ENCODE measurements around the gene ITGAX.

The ITGAX gene

DNA sequence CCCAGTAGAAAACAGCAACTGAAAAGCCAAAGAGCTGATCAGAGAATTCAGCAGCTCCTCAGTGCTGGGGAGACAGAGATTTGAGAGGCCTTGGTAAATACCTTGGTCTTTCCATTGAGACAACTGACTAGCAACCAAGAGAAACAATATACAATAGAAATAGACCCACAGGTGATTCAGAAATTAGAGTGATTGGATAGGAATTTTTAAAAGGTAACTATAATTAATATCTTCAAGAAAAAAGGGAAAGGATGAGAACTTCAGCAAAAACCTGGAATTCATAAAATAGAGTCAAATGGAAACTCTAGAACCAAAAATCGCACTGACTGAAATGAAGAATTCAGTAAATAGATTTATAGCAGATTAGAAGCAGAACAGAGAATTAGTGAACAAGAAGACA lies 32.5 kb upstream of the ITGAX start:
- H3K9ac ChIP-seq (ENCODE audit: low read depth, low read length, poor library complexity, severe bottlenecking): no peak overlapping the region
- no peak overlapping the region for H2AFZ ChIP-seq (ENCODE audit: low read length)
- no peaks in the 10 kb centered on the region for H3K36me3 ChIP-seq (ENCODE audit: insufficient read depth, low read length)
- H3K4me2 ChIP-seq (ENCODE audit: low read depth, low read length, poor library complexity, severe bottlenecking): no peak overlapping the region
- H3K27me3 ChIP-seq (ENCODE audit: insufficient read depth, low read length, poor library complexity, severe bottlenecking): no peaks in the 10 kb centered on the region
- peaks cover 15% of the 10 kb centered on the region; the same call in 1 of the 2 replicates for H3K9me3 ChIP-seq (ENCODE audit: insufficient read depth, low read depth, low read length)
- H3K4me1 ChIP-seq (ENCODE audit: insufficient read depth, low read length, poor library complexity, severe bottlenecking): peaks cover under 1% of the 10 kb centered on the region
- no peaks in the 10 kb centered on the region for H3K79me2 ChIP-seq (ENCODE audit: insufficient read depth, low read length)
- TF ChIP-seq, protein P1, sequence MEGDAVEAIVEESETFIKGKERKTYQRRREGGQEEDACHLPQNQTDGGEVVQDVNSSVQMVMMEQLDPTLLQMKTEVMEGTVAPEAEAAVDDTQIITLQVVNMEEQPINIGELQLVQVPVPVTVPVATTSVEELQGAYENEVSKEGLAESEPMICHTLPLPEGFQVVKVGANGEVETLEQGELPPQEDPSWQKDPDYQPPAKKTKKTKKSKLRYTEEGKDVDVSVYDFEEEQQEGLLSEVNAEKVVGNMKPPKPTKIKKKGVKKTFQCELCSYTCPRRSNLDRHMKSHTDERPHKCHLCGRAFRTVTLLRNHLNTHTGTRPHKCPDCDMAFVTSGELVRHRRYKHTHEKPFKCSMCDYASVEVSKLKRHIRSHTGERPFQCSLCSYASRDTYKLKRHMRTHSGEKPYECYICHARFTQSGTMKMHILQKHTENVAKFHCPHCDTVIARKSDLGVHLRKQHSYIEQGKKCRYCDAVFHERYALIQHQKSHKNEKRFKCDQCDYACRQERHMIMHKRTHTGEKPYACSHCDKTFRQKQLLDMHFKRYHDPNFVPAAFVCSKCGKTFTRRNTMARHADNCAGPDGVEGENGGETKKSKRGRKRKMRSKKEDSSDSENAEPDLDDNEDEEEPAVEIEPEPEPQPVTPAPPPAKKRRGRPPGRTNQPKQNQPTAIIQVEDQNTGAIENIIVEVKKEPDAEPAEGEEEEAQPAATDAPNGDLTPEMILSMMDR (conservative IDR thresholded peaks at IDR 0.05; ENCODE audit: low read length): no peak
- no peak for TF ChIP-seq EZH2phosphoT487 (IDR thresholded peaks at IDR 0.05; ENCODE audit: borderline replicate concordance)
- no peaks in the 10 kb centered on the region for H3K9me2 ChIP-seq (replicated peaks; ENCODE audit: low read depth, low read length)
- no peak overlapping the region for H3K4me3 ChIP-seq (ENCODE audit: low read length, poor library complexity, severe bottlenecking)
- no peaks in the 10 kb centered on the region for H3F3A ChIP-seq (ENCODE audit: low read depth)
- no peaks in the 10 kb centered on the region for H4K20me1 ChIP-seq (ENCODE audit: insufficient read depth, low read length, poor library complexity, severe bottlenecking)

DNA sequence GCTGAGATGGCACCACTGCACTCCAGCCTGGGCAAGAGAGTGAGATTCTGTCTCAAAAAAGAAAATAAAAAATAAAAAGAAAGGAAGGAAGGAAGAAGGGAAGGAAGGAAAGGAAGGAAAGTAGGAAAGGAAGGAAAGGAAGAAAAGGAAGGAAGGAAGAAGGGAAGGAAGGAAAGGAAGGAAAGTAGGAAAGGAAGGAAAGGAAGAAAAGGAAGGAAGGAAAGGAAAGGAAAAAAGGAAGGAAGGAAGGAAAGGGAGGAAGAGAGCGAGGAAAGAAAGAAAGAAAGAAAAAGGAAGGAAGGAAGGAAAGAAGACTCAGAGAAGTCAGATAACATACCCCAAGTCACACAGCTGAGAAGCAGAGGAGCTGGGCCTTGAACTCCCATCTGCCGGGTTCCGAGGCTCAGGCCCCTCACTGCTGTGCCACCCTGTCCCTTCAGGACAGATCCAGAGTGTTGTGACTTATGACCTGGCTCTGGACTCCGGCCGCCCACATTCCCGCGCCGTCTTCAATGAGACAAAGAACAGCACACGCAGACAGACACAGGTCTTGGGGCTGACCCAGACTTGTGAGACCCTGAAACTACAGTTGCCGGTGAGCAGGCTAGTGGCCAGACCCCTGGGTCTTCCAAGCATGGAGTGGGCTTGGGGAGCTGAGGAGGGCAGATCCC lies 30.9 kb upstream of the ITGAX start:
- no peaks in the 10 kb centered on the region for H4K20me1 ChIP-seq (ENCODE audit: insufficient read depth, low read length, poor library complexity, severe bottlenecking)
- peaks cover 12% of the 10 kb centered on the region for H3K4me1 ChIP-seq (ENCODE audit: insufficient read depth, low read length, poor library complexity, severe bottlenecking)
- H3K36me3 ChIP-seq (ENCODE audit: insufficient read depth, low read length): no peaks in the 10 kb centered on the region
- no peaks in the 10 kb centered on the region for H3K9me2 ChIP-seq (replicated peaks; ENCODE audit: low read depth, low read length)
- no peaks in the 10 kb centered on the region for H3F3A ChIP-seq (ENCODE audit: low read depth)
- H3K9ac ChIP-seq (ENCODE audit: low read depth, low read length, poor library complexity, severe bottlenecking): no peak overlapping the region
- no peaks in the 10 kb centered on the region for H3K27me3 ChIP-seq (ENCODE audit: insufficient read depth, low read length, poor library complexity, severe bottlenecking)
- H2AFZ ChIP-seq (ENCODE audit: low read length): no peak overlapping the region
- H3K79me2 ChIP-seq (ENCODE audit: insufficient read depth, low read length): no peaks in the 10 kb centered on the region
- peaks cover 12% of the 10 kb centered on the region; the same call in 1 of the 2 replicates for H3K9me3 ChIP-seq (ENCODE audit: insufficient read depth, low read depth, low read length)
- TF ChIP-seq, protein P1 (conservative IDR thresholded peaks at IDR 0.05; ENCODE audit: low read length): no peak
- no peak for TF ChIP-seq EZH2phosphoT487 (IDR thresholded peaks at IDR 0.05; ENCODE audit: borderline replicate concordance)
- no peak overlapping the region for H3K4me2 ChIP-seq (ENCODE audit: low read depth, low read length, poor library complexity, severe bottlenecking)
- no peak overlapping the region for H3K4me3 ChIP-seq (ENCODE audit: low read length, poor library complexity, severe bottlenecking)

DNA sequence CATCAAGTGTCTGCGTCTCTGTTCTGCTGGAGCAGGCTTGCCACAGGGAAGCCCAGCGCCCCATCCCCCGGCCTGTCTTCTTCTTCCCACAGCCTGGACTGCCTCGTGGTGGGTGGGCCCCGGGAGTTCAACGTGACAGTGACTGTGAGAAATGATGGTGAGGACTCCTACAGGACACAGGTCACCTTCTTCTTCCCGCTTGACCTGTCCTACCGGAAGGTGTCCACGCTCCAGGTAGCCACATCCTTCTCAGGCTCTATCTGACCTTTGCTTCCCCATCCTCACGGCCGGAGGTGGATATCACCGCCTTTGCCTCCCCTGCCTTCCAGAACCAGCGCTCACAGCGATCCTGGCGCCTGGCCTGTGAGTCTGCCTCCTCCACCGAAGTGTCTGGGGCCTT lies 29.8 kb upstream of the ITGAX start:
- no peaks in the 10 kb centered on the region for H3K36me3 ChIP-seq (ENCODE audit: insufficient read depth, low read length)
- no peaks in the 10 kb centered on the region for H3F3A ChIP-seq (ENCODE audit: low read depth)
- H3K9ac ChIP-seq (ENCODE audit: low read depth, low read length, poor library complexity, severe bottlenecking): no peak overlapping the region
- H3K9me3 ChIP-seq (ENCODE audit: insufficient read depth, low read depth, low read length): peaks cover 12% of the 10 kb centered on the region; the same call in 1 of the 2 replicates
- TF ChIP-seq, protein P1 (conservative IDR thresholded peaks at IDR 0.05; ENCODE audit: low read length): no peak
- no peaks in the 10 kb centered on the region for H3K9me2 ChIP-seq (replicated peaks; ENCODE audit: low read depth, low read length)
- H2AFZ ChIP-seq (ENCODE audit: low read length): no peak overlapping the region
- H3K4me2 ChIP-seq (ENCODE audit: low read depth, low read length, poor library complexity, severe bottlenecking): no peak overlapping the region
- H3K4me1 ChIP-seq (ENCODE audit: insufficient read depth, low read length, poor library complexity, severe bottlenecking): peaks cover 12% of the 10 kb centered on the region
- no peak overlapping the region for H3K4me3 ChIP-seq (ENCODE audit: low read length, poor library complexity, severe bottlenecking)
- H3K27me3 ChIP-seq (ENCODE audit: insufficient read depth, low read length, poor library complexity, severe bottlenecking): no peaks in the 10 kb centered on the region
- H4K20me1 ChIP-seq (ENCODE audit: insufficient read depth, low read length, poor library complexity, severe bottlenecking): no peaks in the 10 kb centered on the region
- no peaks in the 10 kb centered on the region for H3K79me2 ChIP-seq (ENCODE audit: insufficient read depth, low read length)
